Inferior parietal cortex (tissue), 1 donor: Measurements from ENCODE around the gene WDR62.
"Not testable (repeated sequence)": the region's sequence is repeated elsewhere in the genome, so short reads cannot be mapped to it uniquely, and the experiment has no call there.

ENCODE experiments used
- DNase-seq: peaks from one replicate; pipeline ENCODE4 v3.0.0-alpha.2; 2016; ENCODE audit errors: extremely low spot score

WDR62 gene

DNA sequence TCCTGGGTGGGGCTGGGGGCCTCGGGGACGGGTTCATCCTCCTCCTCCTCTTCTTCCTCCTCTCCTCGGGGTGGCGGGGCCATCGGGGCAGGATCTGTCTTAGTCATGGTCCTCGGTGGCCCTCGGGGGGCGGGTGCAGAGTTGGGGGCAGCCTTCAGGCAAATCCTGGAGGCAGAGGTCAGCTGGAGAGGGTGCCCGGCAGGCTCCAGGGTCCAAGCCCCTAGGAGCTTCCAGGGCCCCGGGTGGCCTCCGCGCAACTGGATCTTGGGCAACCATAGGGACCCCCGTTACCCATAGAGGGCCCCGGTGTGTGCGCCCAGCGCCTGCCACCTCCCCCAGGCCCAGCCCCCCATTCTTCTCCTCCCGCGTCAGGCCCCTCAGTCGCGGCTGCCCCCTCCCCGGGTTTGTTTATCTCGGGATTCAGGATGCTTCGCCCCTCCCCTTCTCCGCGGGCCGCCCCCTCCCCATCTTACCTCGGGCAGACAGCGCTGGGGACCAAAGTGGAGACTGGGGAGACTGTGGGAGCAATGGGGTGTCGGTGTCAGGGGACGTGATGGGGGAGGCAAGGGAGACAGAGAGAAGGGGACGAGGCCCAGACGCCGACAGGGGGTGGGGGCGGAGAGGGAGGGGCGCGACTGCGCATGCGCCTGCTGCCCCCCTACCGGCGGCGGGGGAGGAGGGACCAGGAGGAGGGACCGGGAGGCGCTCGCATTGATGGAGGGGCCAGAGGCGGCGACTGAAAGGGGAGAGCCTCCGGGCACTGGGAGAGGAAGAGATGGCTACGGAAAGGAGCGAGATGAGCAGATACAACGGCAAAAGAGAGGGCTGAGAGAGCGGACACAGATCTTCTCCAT is 22.2 kb upstream of the WDR62 start, which contains the start of gene CLIP3:
TSS of gene CLIP3 (minus strand) at position 623 of the 854 bp plus-strand sequence. CDS start at position 107, 516 bp downstream.
- DNase-seq: peak; percentile 79

DNA sequence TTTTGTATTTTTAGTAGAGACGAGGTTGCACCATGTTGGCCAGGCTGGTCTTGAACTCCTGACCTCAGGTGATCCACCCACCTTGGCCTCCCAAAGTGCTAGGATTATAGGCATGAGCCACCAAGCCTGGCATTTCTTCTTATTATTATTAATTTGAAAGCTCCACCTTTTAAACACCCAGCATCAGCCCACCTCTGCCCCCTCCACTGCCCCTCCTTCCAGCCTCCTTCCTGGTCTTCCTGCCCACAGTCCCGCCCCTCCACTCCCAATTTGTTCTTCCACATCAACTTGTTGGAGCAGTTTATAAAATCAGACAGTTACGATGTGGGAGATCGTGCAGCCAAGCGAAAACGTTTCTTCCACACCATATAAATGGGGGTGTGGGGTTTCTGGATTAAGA is 14.2 kb upstream of the WDR62 start:
- DNase-seq: no peak

DNA sequence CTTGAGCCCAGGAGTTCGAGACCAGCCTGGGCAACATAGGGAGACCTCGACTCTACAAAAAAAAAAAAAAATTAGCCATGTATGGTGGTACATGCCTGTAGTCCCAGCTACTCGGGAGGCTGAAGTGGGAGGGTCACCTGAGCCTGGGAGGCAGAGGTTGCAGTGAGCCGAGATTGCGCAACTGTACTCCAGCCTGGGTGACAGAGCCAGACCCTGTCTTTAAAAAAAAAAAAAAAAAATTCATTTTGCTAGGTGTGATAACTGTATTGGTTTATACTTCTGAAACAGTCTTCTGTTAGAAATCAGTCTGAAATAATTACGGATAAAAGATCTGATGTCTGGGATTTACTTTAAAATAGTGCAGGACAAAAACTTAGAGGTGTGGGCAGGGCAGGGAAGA is 13.6 kb upstream of the WDR62 start:
- DNase-seq: not testable (repeated sequence)

DNA sequence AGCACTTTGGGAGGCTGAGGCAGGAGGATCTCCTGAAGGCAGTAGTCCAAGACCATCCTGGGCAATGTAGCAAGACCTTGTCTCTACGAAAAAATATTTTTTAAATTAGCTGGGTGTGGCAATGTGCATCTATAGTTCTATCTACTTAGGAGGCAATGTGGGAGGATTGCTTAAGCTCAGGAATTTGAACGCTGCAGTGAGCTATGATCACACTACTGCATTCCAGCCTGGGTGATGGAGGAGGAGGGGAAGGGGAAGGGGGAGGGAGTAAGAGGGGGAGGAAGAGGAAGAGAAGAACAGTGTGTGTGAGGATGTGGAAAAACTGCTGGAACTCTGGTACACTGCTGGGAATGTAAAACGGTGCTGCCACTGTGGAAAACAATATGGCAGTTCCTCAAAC is 12.9 kb upstream of the WDR62 start:
- no peak for DNase-seq

DNA sequence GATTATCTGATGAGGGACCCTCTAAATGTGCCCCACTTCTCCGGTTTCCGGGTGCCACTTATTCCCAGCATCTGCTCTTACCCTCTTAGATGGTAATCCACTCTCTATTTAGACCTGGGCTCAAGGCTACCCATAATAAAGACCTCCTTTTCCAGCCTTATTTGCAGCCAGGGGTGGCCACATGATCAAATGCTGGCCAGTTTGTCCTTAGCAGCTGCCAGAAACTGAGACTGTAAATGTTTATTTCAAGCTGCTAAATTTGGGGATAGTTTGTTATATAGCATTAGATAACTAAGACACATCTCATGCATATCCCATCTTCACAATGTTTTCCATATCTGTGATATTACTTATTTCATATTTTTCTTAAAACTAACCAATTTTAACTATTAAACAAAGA is 10.7 kb upstream of the WDR62 start:
- no peak for DNase-seq

DNA sequence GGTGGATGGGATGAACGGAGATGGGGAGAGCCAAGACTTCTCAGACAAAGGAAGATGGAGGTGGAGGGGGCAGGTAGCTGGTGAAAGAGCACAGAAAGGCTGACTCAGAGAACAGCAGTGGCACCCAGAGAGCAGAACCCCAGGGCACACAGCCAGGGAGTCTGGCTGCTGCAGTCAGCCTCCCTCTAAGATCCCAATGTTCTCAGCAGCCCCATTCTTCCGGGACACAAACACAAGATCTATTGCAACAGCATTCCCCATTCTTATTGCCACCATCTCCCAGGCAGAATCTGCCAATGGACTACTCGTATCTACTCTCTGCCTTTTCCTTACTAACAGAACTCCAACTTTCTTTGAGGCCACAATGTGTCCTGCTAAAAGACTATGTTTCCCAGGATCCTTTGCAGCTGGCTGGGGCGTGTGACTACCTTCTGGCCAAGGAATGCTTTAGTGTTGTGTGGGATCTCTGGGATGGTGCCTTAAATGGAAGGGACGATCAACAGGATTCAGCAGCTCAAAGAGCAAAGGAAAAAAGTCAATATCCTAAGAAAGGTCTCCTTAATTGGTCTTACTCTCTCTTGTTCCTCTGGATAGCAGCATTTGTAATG is 8.2 kb upstream of the WDR62 start:
- DNase-seq: no peak

DNA sequence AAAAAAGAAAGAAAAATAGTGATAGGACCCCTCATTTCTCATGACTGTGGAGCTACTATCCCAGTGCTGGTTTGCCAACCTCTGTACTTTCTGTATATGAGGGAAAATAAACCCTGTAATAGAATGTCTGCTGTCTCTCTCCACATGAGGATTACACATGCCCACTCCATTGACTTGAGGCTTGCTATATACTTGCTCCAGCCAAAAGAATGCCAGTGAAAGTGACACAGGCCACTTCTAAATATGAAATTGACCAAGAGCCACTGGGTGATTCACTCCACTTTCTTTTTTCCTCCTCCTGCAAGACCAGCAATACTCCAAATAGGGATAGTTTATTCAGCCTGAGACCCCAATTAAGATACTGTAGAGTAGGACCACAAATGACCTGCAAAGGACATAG is 6.9 kb upstream of the WDR62 start:
- DNase-seq: no peak

DNA sequence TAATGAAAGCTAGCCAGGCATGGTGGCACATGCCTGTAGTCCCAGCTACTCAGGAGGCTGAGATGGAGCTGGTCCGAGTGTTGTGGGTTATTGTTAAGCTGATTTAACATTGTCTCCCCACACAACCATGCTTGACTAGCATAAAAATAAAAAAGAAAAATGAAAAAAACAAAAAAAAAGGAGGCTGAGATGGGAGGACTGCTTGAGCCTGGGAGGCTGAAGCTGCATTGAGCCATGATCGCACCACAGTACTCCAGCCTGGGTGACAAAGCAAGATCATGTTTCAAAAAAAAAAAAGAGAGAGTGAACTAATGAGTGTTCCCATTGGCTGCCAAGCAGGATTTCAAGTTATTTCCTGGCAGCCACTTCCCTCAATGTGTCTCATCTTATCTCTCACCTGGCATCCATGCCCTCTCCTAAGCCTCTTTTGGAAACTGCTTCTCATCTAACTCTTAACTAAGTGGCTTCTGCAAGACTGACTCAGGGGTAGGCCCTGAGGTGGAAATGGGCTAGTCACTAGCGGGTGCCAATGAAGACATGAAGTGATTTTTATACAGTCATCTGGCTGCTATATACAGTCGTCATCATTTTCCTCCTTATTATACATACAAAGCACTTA is 5.5 kb upstream of the WDR62 start:
- DNase-seq: no peak

DNA sequence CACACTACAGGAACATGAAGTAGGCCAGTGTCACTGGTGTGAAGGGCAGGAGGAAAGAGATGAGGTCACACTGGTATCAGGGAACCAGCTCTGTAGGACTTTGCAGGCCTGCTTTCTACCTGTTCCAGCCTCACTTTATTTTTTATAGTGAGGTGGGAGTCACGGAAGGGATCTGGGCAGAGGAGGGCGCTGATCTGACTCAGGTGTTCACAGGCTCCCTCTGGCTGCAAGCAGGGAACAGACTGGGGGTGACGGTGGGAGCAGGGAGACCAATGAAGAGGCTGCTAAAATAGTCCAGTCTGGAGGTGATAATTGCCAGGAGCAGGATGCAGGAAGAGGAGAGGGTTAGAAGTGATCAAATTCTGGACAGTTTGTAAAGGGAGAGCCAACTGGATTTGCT is 3.5 kb upstream of the WDR62 start:
- no peak for DNase-seq

DNA sequence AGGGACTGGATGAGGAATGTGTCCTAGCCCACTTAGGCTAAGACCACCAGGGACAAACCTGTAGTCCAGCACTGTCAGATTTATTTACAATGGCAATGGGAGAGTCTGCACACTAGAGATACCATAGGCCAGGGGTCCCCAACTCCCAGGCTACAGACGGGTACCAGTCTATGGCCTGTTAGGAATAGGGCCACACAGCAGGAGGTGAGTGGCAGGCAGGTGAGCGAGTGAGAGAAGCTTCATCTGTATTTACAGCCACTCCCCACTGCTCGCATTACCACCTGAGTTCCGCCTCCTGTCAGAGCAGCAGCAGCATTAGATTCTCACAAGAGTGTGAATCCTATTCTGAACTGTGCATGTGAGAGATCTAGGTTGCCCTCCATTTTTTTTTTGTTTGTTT is 3.1 kb upstream of the WDR62 start:
- no peak for DNase-seq

DNA sequence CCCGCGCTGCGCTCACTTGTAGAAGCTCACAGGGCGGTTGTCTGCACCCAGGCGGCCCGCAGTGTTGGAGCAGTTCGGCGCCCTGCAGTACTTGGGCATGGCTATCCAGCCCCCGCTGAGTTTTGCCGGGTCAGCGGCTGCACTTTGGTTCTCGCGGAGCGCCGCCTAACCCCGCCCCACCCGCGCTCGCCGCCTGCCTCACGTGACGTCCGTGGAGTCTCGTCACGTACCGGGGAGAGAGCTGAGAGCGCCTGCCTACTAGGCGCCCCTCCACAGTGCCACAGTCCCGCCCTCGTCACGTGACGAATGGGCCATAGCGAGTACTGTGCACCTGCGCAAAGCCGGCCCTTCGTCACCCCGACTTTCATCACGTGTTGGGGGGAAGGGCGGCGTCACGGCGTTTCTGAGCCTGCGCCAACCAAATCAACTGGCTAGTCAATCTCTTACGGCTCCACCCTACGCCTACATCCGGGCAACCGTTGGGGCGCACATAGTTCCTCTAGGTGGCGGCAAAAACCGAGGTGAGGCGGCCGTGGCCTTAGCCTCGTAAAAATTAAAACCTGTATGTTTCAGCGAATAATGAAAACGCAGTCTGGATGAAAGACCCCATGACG is 471 bp upstream of the WDR62 start, which contains the start of gene THAP8:
TSS of gene THAP8 (minus strand) at position 167 of the 614 bp plus-strand sequence. CDS start at position 99, 68 bp downstream.
- peak; percentile 99 for DNase-seq

DNA sequence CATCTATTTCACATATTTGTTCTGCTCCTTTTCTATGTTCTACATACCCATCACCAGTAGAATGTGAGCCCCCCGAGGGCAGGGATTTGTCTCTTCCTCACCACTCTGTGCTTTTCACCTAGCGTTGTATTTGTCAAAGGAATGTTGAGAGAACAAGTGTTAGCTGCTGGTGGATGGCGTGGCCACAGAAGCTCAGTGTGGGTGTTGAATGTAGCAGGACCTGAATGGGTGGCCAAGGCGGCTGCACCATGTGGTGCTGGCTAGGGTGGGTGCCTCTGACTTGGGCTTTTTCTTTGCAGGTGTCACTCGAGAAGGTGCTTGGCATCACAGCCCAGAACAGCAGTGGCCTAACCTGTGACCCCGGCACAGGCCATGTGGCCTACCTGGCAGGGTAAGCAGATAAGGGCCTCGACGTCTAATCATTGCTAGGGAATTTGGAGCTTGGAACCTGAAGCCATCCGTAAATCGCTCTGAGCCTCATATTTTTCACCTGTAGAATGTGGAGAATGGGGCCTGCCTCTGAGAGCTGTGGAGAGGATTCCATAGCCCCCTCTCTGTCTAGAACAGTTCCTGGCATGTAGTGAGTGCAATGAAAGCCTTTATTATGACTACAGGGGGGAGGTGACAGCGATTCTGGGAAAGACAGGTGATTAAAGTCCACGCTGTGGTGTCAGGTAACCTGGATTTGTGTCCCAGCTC is 3.9 kb downstream of the WDR62 start:
- no peak for DNase-seq

DNA sequence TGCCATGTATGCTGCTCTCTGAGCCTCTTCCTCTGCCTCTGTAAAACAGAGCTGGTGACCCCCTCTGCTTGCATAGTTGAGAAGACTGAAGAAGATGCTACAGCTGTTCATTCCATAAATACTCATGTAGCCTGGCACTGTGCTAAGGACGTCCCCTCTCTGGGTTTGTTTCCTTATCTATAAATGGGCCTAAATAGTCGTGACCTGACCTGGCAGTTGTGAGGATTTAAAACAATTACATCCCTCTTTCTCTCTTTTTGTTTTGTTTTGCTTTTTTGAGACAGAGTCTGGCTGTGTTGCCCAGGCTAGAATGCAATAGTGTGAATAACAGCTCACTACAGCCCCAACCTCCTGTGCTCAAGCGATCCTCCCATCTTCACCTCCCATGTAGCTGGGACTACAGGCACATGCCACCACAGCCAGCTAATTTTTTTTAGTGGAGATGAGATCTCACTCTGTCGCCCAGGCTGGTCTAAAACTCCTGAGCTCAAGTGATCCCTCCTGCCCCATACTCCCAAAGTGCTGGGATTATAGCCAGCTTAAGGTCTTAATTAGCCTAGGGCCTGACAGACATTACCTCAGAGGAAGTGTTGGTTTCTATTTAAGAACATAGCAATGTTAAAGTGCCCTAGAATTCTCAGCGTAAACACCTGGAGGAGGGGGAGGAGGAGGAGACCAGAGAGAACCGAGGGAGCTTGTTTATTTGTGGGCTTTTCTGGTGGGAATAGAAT is 4.6 kb downstream of the WDR62 start:
- DNase-seq: no peak

DNA sequence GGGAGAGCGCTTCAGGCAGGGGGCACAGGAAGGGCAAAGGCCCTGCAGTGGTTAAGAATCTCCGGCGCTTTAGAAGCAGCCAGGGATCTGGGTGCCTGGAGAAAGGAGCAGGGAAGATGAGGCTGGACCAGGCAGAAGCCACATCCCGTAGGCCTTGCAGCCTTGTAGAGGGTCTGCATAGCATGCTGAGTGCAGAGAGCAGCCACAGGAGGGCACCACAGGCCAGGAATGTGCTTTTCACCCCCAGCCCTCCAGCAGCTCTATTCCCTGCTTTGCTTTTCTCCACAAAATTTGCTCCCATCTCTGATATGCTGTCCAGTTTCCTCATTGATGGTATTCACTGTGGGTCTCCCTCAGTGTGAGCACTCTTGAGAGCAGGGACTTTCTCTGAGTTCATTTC is 5.7 kb downstream of the WDR62 start:
- DNase-seq: peak; percentile 72

DNA sequence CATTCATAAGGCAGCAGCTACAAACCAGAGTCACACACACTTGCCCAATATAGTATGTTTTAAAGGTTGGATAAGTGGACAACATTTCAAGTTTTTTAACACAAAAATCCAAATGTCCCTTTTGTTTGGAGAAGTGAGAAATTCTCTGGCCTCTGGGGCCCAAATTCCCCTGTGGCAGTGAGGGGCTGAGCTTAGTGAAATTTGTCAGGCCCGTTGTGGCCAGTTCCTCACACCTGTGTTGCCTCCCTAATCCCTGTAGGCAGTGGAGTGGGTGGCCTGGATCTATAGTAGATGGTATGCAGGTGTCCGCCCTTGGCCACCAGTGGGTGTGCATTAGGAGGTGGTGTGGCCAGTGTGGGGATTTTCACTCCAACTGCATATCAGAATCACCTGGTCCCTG is 6.7 kb downstream of the WDR62 start:
- DNase-seq: no peak

DNA sequence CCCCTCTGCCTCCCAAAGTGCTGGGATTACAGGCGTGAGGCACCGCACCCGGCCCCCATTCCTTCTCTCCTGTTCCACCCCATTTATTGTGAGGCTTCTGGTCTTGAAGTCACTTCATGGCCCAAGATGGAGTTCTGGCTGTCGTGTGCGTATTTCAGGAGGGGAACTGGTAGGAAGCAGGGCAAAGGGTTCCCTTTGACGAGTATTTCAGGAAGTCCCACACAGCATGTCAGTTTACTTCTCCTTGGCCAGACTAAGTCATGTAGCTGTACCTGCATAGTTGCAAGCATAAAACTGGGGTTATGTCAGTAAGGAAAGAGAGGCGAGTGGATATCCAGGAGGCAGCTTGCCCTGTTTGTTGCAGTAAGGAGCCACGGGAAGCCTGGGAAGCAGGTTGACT is 10.1 kb downstream of the WDR62 start:
- DNase-seq: no peak

DNA sequence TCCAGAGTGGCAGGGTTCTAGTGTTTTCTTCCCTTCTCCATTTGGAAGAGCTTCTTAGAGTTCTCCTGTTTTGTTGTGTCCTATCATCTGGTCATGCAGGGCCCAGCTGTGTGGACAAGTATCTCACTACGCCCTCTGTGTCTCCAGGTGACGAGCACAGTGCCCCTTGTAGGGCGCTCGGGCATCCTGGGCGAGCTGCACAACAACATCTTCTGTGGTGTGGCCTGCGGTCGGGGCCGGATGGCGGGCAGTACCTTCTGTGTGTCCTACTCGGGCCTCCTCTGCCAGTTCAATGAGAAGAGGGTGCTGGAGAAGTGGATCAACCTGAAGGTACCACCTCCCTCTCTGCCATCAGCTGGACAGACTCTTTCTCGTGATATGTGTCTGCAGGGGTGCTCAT is 13.0 kb downstream of the WDR62 start:
- no peak for DNase-seq

DNA sequence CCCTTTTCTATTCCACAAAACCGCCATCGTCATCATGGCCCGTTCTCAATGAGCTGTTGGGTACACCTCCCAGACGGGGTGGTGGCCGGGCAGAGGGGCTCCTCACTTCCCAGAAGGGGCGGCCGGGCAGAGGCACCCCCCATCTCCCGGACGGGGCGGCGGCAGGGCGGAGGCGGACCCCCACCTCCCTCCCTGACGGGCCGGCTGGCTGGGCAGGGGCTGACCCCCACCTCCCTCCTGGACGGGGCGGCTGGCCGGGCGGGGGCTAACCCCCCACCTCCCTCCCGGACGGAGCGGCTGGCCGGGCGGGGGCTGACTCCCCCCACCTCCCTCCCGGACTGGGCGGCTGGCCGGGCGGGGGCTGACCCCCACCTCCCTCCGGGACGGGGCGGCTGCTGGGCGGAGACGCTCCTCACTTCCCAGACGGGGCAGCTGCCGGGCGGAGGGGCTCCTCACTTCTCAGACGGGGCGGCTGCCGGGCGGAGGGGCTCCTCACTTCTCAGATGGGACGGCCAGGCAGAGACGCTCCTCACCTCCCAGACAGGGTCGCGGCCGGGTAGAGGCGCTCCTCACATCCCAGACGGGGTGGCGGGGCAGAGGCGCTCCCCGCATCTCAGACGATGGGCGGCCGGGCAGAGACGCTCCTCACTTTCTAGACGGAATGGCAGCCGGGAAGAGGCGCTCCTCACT is 14.3 kb downstream of the WDR62 start:
- DNase-seq: not testable (repeated sequence)

DNA sequence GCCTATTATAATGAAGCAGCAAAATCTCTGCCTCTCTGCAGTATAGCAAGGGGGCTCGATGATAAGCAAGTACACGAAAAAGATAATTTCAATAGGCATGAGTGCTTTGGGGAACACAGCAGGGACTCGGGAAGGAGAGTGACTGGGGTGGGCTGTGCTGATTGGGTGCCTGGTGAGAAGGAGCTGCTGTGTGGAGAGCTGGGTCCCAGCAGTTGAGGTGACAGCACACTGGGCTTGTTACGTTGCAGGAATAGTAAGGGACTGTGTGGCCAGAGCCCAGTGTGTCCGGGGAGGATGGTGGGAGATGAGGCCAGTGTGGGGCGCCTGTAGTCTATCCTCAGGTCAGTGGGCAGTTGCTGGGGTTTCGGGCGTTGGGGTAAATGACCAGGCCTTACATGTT is 17.4 kb downstream of the WDR62 start:
- DNase-seq: no peak

DNA sequence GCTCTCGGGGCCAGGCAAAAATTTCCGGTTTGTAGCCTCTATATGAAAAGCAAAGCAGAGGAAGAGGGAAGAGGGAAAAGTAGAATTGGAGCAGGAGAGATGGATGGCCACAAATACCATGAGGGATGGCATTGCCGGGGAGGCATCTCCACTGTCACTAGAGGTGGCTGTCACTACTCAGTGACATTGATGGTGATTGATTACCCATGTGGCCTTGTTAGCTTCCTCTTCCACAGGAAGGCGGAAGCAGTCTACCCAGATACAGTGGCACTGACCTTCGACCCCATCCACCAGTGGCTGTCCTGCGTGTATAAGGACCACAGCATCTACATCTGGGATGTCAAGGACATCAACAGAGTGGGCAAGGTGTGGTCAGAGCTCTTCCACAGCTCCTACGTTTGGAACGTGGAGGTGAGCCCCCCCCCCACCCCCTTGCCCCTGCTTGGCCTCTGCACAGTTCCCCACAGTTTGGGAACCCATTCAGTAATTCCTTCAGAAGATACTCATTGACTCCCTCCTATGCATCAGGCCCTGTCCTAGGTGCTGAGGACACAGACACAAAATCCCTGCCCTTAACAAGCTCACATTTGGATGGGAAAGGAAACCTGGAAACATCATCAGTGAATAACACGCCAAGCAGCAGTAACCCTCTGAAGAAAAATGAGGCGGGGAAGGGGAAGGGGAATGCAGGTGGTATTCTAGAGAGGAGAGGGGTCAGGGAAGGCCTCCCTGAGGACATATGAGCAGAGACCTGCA is 18.6 kb downstream of the WDR62 start:
- no peak for DNase-seq
